Peyer's patch (tissue), 4 donors: ENCODE measurements around the gene MAIP1. TPM values are rescaled to one million over a fixed set of nuclear protein-coding genes. Genes with fewer than 3 reads are reported as not detected.

Experiments used
- DNase-seq, 3 donors: peaks; one replicate each; pipeline ENCODE4 v3.0.0-alpha.2; 2017 to 2019
- H3K27ac ChIP-seq, 4 donors: fragments of 200-600 bp; sonication (generic); one replicate each; pipeline ENCODE4 v1.5.1; 2016 to 2019
- H3K27me3 ChIP-seq, 2 donors: fragments of 200-600 bp; sonication (generic); one replicate each; pipeline ENCODE4 v1.5.1; 2019
- H3K36me3 ChIP-seq, 3 donors: fragments of 200-600 bp; sonication (generic); one replicate each; pipeline ENCODE4 v1.5.1; 2016 to 2019
- H3K4me1 ChIP-seq, 4 donors: fragments of 200-600 bp; sonication (generic); one replicate each; pipeline ENCODE4 v1.5.1; 2016 to 2019
- H3K4me3 ChIP-seq, 4 donors: fragments of 200-600 bp; sonication (generic); 1 replicate in 3 of 4; 2 replicates in 1 of 4; pipeline ENCODE4 v1.5.1; 2016 to 2019; ENCODE audit warnings: mild to moderate bottlenecking in 1 of 4
- H3K9me3 ChIP-seq, 4 donors: fragments of 200-600 bp; sonication (generic); one replicate each; pipeline ENCODE4 v1.5.1; 2016 to 2019; ENCODE audit warnings: mild to moderate bottlenecking in 1 of 4
- CTCF ChIP-seq, 6 experiments: fragments of 450-650 bp in 4 of 6; fragments of 200-600 bp in 2 of 6; sonication (generic) in 1 of 6; IDR thresholded peaks; one replicate each; pipeline ENCODE4 v1.5.1; 2017 to 2019; ENCODE audit warnings: antibody characterized with exemption in 6 of 6, mild to moderate bottlenecking in 3 of 6, moderate library complexity in 1 of 6
- POLR2A ChIP-seq, 2 donors: fragments of 450-650 bp; IDR thresholded peaks; one replicate each; pipeline ENCODE4 v1.5.1; 2017; ENCODE audit warnings: antibody characterized with exemption in 2 of 2, mild to moderate bottlenecking in 2 of 2, moderate library complexity in 2 of 2
- total RNA-seq, 4 donors: library from RNA; depleted of rRNA; stranded (reverse); fragments of >200 nt; gene quantifications; one replicate each; pipeline ENCODE4 v1.1.0, GENCODE V29; 2016

MAIP1 gene
- total RNA-seq, 4 donors from 2014 or later: 8.3 to 58.2 (median 26.8) TPM

- Histone ChIP-seq H3K9me3 (no peaks in the 10 kb centered on the region), H3K36me3 (no peaks in the 10 kb centered on the region), H3K27ac (no peak overlapping the region), H3K4me3 (no peak overlapping the region), H3K4me1 (no peaks in the 10 kb centered on the region), H3K27me3 (no peaks in the 10 kb centered on the region)
- DNase-seq: no peak
- TF ChIP-seq CTCF (IDR thresholded peaks at IDR 0.05): no peak
- no peak for TF ChIP-seq POLR2A (IDR thresholded peaks at IDR 0.05)
Observed at GRCh38 chr2:200012401-200012800, 57.0 kb downstream of the MAIP1 start.

Other genes starting within 250 kb of the MAIP1 start
- gene FTCDNL1, start 104.4 kb upstream of the MAIP1 start, total RNA-seq: 1 to 10 TPM in 3 of 4 donors, not detected in 1; 1.4 to 1.9 (median 1.7) TPM
- 10 to 100 TPM in 1 of 4 donors, 1 to 10 TPM in 3; 8.5 to 12.3 (median 9.0) TPM for gene C2orf69, start 44.3 kb upstream of the MAIP1 start, total RNA-seq
- gene TYW5, start 91 bp upstream of the MAIP1 start, total RNA-seq: 10 to 100 TPM in 3 of 4 donors, 1 to 10 TPM in 1; 7.4 to 18.8 (median 14.6) TPM